ENCODE data around the gene CETN3.

DNA sequence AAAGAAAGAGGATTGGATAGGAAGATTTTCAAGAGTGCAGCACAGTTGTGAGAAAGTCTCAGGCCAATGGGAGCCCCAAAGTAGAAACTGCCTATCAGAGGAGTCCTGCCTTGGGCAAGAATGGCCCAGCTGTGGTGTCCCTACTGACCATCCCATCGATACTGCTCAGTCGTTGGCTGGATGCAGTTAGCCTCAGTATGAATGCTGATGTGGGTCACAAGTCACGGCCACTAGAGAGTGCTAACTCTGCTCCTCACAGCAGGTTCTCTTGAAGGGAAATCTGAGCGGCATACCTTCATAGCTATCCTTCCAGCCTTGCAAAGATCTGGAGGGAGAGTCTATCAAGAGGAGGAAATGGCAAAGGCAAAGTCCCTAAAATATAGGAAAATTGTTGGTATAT lies 11.6 kb upstream of the CETN3 start:
- TF ChIP-seq, protein P1, sequence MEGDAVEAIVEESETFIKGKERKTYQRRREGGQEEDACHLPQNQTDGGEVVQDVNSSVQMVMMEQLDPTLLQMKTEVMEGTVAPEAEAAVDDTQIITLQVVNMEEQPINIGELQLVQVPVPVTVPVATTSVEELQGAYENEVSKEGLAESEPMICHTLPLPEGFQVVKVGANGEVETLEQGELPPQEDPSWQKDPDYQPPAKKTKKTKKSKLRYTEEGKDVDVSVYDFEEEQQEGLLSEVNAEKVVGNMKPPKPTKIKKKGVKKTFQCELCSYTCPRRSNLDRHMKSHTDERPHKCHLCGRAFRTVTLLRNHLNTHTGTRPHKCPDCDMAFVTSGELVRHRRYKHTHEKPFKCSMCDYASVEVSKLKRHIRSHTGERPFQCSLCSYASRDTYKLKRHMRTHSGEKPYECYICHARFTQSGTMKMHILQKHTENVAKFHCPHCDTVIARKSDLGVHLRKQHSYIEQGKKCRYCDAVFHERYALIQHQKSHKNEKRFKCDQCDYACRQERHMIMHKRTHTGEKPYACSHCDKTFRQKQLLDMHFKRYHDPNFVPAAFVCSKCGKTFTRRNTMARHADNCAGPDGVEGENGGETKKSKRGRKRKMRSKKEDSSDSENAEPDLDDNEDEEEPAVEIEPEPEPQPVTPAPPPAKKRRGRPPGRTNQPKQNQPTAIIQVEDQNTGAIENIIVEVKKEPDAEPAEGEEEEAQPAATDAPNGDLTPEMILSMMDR (conservative IDR thresholded peaks at IDR 0.05; ENCODE audit: low read depth, low read length): peak; percentile 50
- no peak for TF ChIP-seq EZH2 (IDR thresholded peaks at IDR 0.05; ENCODE audit: low read length, unreplicated experiment)

All from PC-3 (cell line).